HuH-7 (cell line): ENCODE measurements around the gene XYLT1.
"Not testable (repeated sequence)": the region's sequence is repeated elsewhere in the genome, so short reads cannot be mapped to it uniquely, and the experiment has no call there.

Experiments used
- DNase-seq: peaks from one replicate; pipeline ENCODE4 v3.0.0; 2011; ENCODE audit warnings: low spot score

XYLT1 gene

GRCh38 chr16:17308186-17308585 lies 162.6 kb downstream of the XYLT1 start:
- no peak for DNase-seq

- no peak for DNase-seq
Observed at GRCh38 chr16:17307504-17307903, 163.3 kb downstream of the XYLT1 start.

GRCh38 chr16:17306745-17307144 lies 164.0 kb downstream of the XYLT1 start:
- DNase-seq = no peak

GRCh38 chr16:17306211-17306610 lies 164.5 kb downstream of the XYLT1 start:
- not testable (repeated sequence) for DNase-seq

GRCh38 chr16:17305694-17306093 lies 165.1 kb downstream of the XYLT1 start:
- no peak for DNase-seq

GRCh38 chr16:17304491-17305119 lies 166.2 kb downstream of the XYLT1 start:
- DNase-seq = no peak

- no peak for DNase-seq
Observed at GRCh38 chr16:17304106-17304490, 166.7 kb downstream of the XYLT1 start.

- no peak for DNase-seq
Observed at GRCh38 chr16:17303101-17303500, 167.7 kb downstream of the XYLT1 start.

GRCh38 chr16:17302620-17303019 lies 168.1 kb downstream of the XYLT1 start:
- DNase-seq = no peak

GRCh38 chr16:17302214-17302613 lies 168.5 kb downstream of the XYLT1 start:
- DNase-seq = no peak

- no peak for DNase-seq
Observed at GRCh38 chr16:17301593-17302135, 169.1 kb downstream of the XYLT1 start.

- DNase-seq = no peak
Observed at GRCh38 chr16:17301184-17301583, 169.6 kb downstream of the XYLT1 start.

GRCh38 chr16:17299790-17300189 lies 171.0 kb downstream of the XYLT1 start:
- no peak for DNase-seq

GRCh38 chr16:17298238-17298637 lies 172.5 kb downstream of the XYLT1 start:
- DNase-seq = no peak

GRCh38 chr16:17296431-17296830 lies 174.3 kb downstream of the XYLT1 start:
- DNase-seq = no peak

GRCh38 chr16:17295948-17296347 lies 174.8 kb downstream of the XYLT1 start:
- no peak for DNase-seq

GRCh38 chr16:17294856-17295255 lies 175.9 kb downstream of the XYLT1 start:
- no peak for DNase-seq

- no peak for DNase-seq
Observed at GRCh38 chr16:17293813-17294558, 176.8 kb downstream of the XYLT1 start.

- no peak for DNase-seq
Observed at GRCh38 chr16:17291289-17291688, 179.5 kb downstream of the XYLT1 start.

- DNase-seq = no peak
Observed at GRCh38 chr16:17289674-17290635, 180.8 kb downstream of the XYLT1 start.

- DNase-seq = no peak
Observed at GRCh38 chr16:17289050-17289449, 181.7 kb downstream of the XYLT1 start.

GRCh38 chr16:17287166-17287800 lies 183.5 kb downstream of the XYLT1 start:
- DNase-seq = no peak
